Stimulated activated CD8-positive, alpha-beta memory T cell treated with anti-CD3 and anti-CD28 coated beads, Interleukin-7, amount 100 ng/mL, for 24 hours (primary cell): ENCODE results near the gene RGS7.

Experiments
- DNase-seq: peaks from one replicate; pipeline ENCODE4 v3.0.0-alpha.2; 2020; ENCODE audit warnings: low read depth

Gene RGS7

GRCh38 chr1:241079047-241079446 is 278.0 kb downstream of the RGS7 start:
- DNase-seq: no peak

GRCh38 chr1:241077386-241078147 is 279.4 kb downstream of the RGS7 start:
- no peak for DNase-seq

- no peak for DNase-seq
Measured at GRCh38 chr1:241074507-241074906, 282.5 kb downstream of the RGS7 start.

- no peak for DNase-seq
Measured at GRCh38 chr1:241068359-241068758, 288.6 kb downstream of the RGS7 start.

- no peak for DNase-seq
Measured at GRCh38 chr1:241063276-241063675, 293.7 kb downstream of the RGS7 start.

- DNase-seq: no peak
Measured at GRCh38 chr1:241061062-241061461, 295.9 kb downstream of the RGS7 start.

GRCh38 chr1:241048622-241049021 is 308.4 kb downstream of the RGS7 start:
- DNase-seq: no peak

- no peak for DNase-seq
Measured at GRCh38 chr1:241045659-241046058, 311.3 kb downstream of the RGS7 start.

GRCh38 chr1:241034203-241034936 is 322.6 kb downstream of the RGS7 start:
- no peak for DNase-seq

- DNase-seq: no peak
Measured at GRCh38 chr1:241024834-241025233, 332.2 kb downstream of the RGS7 start.

GRCh38 chr1:241022366-241022765 is 334.6 kb downstream of the RGS7 start:
- DNase-seq: no peak

GRCh38 chr1:241020851-241021697 is 335.9 kb downstream of the RGS7 start:
- DNase-seq: no peak

GRCh38 chr1:241012708-241013340 is 344.2 kb downstream of the RGS7 start:
- DNase-seq: no peak

- DNase-seq: no peak
Measured at GRCh38 chr1:241007668-241008067, 349.3 kb downstream of the RGS7 start.

GRCh38 chr1:240999826-241000225 is 357.2 kb downstream of the RGS7 start:
- DNase-seq: no peak

- no peak for DNase-seq
Measured at GRCh38 chr1:240998441-240999015, 358.5 kb downstream of the RGS7 start.

GRCh38 chr1:240998024-240998423 is 359.0 kb downstream of the RGS7 start:
- no peak for DNase-seq

- DNase-seq: no peak
Measured at GRCh38 chr1:240993004-240993403, 364.0 kb downstream of the RGS7 start.

GRCh38 chr1:240991230-240991629 is 365.8 kb downstream of the RGS7 start:
- no peak for DNase-seq

GRCh38 chr1:240987928-240988327 is 369.1 kb downstream of the RGS7 start:
- DNase-seq: no peak

- DNase-seq: no peak
Measured at GRCh38 chr1:240985081-240985480, 371.9 kb downstream of the RGS7 start.

- no peak for DNase-seq
Measured at GRCh38 chr1:240980342-240980741, 376.7 kb downstream of the RGS7 start.
